NCI-H446 treated with DMSO at 0.1 percent for 48 hours (cell line): Measurements from ENCODE around the gene ACOT12.
"Not testable (repeated sequence)": the region's sequence is repeated elsewhere in the genome, so short reads cannot be mapped to it uniquely, and the experiment has no call there.

Experiments
- DNase-seq: peaks from one replicate; lab custom pipeline; 2025; lab: John Stamatoyannopoulos, UW

The ACOT12 gene

DNA sequence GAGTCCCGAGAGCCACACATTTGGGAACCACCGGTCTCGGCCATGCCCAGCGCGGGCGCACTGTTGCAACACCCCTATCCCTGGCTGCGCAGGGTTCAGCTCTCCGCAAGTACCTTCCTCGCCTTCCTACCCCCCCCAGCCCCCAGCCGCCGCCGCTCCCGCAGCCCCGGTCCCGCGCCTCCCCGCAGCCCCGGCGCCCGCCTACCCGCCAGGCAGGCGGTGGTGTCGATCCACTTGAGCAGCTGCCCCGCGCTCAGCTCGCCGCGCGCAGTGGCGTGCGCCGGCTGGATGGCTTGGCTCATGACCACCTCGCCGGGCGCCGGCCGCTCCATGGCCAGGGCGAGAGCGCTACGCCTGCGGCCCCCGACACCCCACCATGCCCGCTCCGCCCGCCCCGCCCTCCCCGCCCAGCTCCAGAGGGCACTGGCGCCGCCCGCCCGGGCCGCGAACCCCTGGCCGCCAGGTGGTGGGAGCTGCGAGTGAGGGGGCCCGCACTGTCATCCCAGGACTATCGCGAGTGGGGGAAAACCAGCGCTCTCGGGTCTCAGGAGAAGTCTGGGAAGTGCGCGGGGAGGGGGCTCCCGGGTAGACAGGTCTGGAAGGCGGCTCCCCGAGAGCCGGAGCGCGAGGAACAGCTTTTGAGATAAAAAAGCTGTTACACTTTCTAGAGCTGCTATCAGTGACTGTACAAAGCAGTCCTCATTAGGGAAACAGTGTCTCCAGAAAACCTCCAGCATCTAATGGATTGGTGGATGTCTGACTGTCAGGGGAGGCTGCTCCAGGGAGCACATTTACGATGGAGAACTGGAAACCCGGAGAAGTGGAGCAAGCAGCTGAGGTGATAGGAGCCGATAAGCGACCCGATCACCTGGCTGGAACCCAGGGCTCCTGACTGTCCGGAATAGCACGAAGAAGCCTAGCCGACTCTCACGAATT, at the start of gene ACOT12:
TSS of gene ACOT12 (minus strand) at position 352 of the 936 bp plus-strand sequence. CDS start at position 332, 20 bp downstream.
- DNase-seq, result no peak

DNA sequence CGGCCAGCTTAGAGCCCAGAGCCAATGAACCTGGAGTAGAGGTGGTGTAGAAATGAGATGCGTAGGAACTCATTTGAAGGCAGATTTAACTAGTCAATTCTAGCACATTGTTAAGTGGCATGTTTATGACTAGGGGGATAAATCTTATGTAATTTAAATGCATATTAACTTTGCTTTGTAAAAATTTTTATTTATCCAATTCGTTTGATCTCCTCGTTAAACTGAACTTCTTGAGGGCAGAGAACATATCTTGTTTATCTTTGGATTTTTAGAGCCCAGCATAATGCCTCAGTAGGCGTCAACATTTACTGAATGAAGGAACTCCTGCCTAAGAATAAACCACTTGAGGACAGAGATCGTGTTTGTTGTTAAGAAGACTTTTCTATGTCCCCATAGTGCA, 41.1 kb upstream of the ACOT12 start:
- DNase-seq, result no peak

DNA sequence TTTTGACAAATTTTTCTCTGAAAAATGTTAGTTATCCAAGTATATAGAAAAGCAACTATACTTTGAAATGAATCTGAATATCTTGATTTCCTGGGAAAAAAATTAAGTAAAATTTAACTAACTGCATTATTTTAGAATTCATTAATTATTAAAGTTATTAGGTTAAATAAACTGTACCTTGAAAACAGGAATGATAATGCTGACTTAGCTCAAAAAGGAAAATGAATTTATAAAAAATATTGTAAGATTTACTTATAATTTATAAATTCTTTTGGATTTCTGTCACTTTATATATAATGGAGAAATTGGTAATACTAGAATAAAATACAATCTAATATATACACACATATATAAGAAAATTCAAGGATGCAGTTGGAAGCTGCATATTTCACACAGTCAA, 36.1 kb upstream of the ACOT12 start:
- no peak for DNase-seq

DNA sequence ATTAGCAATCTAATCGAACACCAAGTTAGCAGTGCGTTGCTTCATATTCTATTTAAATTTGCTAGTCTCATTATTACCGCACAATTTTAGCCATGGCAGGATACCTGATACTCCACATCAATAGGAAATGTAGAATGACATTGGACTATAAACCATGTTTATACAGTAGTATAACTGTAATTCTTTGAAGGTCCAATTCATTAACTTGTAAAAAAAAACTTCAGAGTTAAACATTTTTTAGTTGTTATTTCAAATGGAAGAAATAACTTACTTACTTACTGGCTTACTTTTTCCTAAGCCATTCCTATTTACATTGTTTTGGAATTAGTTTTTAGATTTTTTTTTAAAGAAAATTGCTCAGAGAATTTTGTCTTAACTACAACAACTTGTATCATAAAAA, 35.4 kb upstream of the ACOT12 start:
- DNase-seq, result no peak

DNA sequence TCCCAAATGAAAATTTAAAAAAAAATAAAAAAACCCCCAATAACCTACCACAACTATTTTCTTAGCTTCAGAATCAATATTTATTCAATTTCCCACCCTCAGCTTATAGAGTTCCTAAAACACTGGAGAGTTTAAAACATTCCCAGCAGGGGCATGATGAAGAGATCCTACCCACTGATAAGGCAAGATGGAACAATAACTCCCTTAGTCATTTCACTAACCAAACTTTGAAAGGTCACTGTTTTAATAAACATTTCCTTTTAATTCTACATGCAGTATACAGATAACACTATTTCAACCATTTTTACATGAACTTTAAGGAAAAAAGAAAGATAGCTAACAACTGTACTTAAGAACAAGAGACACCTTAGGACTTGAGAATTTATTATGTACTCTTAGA, 34.9 kb upstream of the ACOT12 start:
- no peak for DNase-seq

DNA sequence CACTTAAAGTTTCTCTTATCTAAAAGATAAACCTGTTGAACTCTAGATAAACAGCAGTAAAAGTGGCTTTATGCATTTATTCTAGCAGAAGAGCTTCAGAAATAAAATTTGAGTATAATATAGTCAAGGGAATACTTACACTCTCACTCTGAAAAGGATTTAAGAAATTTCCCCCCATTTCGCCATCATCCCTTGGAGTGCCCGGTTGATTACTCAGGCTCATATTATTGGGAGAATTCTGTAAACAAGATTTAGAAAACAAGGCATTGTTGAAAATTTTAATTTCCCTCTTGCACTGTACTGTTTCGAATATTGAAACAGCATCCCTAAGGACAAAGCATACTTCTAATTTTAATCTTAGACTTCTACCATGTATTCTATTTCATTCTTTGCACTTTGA, 34.5 kb upstream of the ACOT12 start:
- DNase-seq, result no peak

DNA sequence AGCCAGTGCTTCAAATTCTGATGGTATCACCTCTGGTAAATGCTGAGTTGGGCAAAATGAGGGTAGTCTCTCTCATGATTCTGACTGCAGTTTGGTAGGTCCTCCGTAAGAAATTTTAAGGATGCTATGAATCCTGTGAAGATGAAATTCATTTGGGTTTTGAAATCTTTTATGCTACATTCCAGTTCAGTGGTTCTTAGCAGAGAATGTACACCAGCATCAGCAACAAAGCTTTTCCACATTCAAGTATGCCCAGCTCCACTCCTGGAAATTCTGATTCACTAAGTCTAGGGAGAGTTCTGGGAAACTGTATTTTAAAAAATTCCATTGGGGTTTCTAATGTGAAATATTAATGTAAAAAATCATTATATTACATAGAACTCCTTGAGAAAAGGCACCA, 33.6 kb upstream of the ACOT12 start:
- no peak for DNase-seq

DNA sequence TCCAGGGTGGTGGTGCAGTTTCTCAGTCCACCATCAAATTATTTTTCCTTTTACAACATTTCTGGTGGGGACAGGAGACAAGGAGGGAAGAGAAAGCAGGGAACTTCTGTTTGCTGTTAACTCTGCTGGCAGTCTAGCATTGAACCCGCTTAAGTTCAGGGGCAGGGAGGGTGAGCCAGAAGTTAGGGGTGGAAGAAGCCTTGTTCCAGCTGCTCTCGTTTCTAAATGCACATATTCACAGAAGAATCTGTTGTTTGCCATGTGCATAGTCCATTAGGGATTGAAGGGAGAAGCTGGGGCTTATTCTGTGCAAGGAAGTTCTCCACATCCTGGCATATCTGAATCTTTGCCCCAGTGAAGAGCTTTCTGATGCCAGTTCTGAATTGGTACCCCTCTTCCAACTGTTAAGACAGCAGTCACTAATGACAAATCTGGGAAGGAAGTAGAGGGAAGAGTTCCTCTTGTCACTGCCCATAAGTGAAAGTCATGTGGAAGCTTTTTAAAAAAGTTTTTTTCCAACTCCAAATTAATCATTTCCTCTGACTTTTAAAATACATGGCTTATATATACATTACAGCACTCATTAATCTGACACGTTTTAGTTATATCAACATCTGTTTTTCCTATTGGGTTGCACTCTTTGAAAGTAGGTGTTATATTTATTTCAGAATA, 32.6 kb upstream of the ACOT12 start:
- DNase-seq, result no peak

DNA sequence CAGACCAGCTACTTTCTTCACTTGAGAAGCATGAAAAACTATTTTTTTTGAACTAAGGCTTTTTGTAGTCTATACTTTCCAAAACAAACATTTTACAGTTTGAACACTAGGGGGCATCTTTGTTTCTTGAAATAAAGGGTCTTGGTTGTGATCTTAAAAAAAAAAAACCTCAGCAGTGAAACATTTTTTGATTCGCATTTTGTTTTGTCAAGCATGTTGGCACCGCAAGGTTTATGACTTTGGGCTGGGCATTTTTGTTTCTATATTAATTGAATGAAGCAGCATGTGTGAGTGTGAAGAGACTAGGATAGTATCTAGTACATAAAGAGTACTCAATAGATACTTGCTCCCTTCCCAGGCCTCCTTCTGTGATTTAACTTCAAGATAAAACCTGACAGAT, 31.6 kb upstream of the ACOT12 start:
- DNase-seq, result peak; percentile 47

DNA sequence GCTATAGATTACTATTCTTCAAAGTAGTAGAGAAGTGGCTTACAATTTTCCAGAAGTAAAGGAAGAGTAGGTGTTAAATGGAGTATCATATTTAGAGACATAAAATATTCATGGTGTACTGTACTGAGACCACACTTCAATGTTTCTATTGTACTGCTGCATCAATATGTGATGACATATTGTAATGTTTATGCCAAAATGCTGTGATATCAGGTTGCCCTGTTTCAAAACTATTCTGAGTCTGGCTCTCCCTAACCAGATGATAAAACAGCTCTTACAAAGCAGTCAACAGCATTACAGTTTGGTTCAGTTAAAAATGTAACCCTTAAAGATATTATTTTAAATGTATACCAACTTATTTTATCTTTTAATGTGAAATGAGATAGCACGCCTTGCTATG, 30.8 kb upstream of the ACOT12 start:
- no peak for DNase-seq

DNA sequence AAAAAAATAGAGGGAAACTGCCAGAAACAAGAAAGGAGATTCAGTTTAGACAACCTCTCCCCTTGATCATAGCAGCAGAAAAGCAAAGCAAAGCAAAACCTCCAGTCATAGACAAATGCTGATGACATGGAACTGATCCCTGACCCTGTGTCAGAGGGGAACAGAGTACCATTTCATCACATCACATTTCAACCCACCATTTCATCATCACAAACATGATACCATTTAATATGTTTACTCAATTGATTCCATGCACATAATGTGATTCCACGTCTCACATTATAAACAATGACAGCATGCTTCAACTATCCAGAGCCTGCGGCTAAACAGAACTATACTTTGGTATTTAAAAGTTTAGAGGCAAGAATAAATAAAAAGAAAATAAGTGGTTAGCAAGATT, 28.7 kb upstream of the ACOT12 start:
- DNase-seq, result no peak

DNA sequence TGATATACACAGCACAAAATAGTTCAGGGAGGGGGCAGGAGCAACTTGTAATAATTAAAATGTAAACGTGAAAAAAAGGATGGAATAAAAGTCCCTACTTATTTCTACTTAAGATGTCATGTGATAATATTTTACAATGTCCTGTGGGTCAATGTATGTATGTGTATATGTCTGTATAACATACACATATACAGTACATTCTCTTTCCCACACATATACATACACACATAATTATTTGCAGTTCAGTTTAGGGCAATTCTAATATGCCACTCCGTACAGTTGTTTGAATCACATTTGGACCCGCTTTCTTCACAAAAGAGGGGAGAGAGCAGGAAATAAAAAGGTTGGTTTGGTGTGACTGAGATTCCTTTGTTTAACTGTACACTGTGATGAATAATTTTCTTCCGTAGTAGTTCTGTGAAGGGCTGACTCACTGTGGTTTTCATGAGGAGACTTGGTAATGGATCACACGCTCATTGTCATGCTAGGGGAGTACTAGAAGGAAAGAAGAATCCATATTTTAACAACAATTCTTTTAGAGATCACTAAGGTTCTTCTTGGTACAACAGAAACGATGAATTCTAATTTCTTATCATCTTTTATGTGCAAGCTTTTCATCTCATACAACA, 26.2 kb upstream of the ACOT12 start:
- DNase-seq, result no peak

DNA sequence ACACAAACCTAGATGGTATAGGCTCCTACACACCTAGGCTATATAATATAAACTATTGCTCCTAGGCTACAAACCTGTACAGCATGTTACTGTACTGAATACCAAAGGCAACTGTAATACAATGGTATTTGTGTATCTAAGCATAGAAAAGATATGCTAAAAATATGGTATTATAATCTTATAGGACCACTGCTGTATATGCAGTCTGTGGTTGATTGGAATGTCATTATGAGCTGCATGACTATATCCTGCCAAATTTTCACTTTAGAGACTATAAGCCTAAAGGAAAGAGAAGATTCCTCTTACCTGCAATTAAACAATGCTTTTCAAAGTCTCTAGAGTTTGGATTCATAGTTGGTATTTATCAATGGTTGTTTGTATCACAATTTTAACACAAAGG, 24.7 kb upstream of the ACOT12 start:
- DNase-seq, result no peak

DNA sequence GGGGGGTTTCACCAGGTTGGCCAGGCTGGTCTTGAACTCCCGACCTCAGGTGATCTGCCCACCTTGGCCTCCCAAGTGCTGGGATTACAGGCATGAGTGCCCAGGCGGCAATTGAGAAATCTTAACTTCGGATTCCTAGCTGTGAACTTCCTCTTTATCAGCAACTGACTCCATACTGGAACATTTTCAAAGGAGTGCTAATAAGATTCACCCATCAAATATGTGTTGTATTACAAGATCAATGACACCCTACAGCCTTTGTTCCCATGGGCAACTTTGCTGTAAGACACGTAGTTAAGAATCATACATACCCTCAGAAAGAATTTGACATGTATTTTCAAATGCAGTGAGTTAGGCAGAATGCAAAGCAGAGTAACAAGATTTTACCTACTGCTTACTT, 23.1 kb upstream of the ACOT12 start:
- no peak for DNase-seq

DNA sequence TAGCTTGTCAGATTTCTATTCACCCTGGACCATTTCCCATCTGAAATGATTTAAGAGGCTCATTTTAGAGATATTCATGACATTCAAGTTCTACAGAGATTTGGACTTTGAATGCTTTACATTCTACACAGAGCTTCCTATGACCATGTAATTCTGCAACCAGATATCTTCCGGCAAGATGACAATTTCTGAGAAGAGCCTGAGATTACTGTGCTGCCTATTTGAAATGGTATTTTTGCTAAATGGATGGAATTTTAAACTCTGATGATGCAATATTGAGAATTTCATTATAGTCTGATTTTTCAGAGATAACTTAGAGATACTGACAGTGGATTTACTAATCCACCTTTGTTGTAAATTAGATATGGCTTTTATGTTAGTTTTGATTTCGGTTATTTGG, 16.0 kb upstream of the ACOT12 start:
- DNase-seq, result no peak

DNA sequence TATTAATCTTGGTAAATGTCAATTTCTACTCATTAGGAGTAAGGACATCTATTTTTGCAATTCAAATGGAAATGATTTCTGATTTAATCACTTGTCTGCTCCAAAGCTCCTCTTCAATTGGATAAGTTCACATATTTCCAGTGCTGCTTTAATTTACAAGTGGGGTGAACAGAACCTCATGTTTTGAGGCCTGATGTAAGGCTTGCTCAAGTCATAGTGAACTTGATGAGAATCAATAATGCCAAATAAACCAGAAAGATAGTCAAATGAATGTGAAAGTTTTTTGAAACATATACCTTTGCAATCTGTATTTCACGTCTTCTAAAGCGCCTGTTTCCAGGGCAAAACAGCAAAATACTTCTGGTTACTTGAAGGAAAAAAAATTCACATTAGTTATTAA, 15.4 kb upstream of the ACOT12 start:
- no peak for DNase-seq

DNA sequence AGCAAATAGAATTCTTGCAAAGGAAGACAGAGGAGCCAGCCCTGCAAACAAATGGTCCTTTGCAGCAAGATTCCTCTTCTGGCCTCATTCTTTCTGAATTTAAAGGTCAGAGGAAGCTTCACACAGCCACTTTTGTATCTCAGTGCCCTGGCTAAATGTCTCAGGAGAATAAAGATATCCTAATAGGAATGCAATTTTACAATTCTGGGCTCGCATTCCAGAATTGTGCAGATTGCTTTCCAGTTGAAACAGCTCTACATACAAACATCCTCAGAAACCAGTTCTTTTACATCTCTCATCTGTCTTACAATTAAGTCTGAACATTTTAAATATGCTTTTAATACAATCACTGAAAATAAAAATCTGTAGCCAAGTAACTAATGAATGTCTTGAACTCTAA, 14.6 kb upstream of the ACOT12 start:
- DNase-seq, result no peak

DNA sequence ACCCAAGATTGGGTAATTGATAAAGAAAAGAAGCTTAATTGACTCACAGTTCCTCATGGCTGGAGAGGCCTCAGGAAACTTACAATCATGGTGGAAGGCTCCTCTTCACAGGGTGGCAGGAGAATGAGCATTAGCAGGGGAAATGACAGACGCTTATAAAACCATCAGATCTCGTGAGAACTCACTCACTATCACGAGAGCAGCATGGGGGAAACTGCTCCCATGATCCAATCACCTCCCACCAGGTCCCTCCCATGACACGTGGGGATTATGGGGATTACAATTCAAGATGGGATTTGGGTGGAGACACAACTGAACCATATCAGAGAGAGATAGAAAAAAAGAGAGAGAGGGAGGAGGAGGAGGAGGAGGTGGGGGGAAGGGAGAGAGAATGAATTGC, 13.9 kb upstream of the ACOT12 start:
- DNase-seq, result not testable (repeated sequence)

DNA sequence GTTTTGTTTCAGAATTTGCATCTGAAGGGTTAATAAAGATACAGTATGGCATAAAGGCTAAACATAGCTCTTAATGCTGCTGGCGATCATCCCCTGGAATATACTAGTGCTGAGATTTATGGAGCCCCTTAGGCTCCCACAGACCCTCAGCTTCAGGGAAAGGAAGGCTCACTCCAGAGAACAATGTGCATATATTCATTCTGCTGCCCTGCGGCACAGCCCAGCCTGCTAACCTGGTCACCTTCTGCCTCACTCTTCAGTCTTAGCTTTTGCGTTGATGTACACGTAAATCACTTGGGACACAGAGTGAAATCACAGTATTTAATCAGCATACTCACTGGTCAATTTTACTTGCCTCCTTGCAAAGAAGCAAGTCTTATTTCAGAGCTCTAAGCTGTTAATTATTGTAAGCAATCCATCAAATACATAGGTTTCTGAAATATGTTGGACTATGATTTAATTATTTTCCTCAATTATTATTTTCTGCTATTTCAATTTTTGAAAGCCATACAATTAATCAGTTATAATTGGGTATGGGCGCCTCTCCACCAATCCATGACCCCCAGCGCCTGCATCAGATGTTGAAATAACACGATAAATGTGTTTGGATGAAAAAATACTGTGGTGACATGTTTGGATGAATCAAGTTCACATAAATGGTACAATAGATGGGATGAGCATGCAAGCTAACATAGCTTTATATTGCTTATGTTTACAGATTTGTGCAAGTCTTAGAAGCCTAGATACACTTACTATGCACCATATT, 11.4 kb upstream of the ACOT12 start:
- DNase-seq, result no peak

DNA sequence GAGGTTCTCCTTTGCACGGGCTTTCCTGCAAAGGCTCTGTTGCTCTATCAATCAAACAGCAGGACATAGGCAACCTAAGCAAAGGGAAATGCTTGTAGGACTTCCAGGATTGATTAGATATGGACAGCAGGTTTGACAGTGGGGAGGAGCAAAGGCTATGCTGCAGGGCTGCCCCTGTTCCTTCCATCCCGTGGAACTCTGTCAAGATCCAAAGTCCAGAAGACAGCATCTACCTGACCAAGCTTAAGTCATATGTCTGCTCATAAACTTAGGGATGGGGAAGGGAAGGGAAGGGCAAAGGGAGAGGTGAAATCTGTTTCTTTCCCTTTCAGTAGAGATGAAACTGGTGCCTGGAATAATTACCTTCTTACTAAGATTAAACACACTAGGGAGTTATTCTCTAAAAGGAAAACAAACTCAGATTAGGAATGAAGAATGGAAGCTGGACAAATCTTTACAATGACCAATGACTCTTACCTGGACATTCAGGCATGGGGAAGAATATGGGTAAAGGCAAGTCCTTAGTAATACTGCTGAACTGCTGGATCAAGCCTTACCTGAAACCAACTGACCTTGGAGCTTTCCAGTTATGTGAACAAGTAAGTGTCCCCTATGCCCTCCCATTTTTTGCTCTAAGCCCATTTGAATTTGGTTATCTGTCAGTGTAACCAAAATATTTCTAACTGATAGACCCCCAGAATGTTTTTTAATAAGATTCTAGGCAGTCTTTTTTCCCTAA, 8.4 kb upstream of the ACOT12 start:
- DNase-seq, result no peak

DNA sequence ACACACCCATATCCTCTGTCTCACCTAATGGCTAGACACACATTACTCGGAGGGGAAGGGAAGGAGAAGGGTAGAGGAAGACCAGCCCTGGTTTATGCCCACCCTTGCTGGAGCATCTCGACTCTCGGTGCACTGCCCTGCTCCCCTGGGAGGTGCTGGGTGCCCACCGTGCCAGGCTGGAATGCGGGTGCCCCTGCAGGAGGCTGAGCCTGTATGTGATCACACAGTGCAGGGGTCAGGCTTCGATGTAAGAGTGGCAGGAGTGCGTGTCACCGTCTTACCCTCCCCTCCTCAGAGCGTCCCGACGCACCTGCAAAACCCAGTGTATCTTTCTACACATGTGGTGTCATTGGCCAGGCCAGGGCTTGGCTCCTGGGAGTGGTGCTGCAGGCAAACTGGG, 7.3 kb upstream of the ACOT12 start:
- no peak for DNase-seq

DNA sequence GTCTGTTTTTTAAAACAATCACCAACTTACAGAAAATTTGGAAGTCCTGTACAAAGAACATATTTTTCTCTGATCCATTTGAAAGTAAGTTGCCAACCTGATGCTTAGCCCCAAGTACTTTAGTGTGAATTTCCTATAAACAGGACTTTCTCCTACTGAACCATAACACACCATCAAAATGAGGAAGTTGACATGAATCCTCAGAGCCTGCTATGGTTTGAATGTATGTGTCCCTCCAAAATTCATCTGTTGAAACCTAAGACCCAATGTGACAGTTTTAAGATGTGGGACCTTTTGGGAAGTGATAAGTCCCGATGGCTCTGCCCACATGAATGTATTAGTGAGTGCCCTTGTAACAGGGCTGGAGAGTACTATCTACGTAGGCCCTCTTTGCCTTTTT, 6.4 kb upstream of the ACOT12 start:
- no peak for DNase-seq
